ENCODE data around the gene SPTBN1.

Gene SPTBN1

GRCh38 chr2:54566896-54567295 lies 110.8 kb downstream of the SPTBN1 start:
- DNase-seq (ENCODE audit: low spot score) (no peak), ATAC-seq (ENCODE audit: low read depth) (no peak)
- no peaks in the 10 kb centered on the region for H3K9me3 ChIP-seq (ENCODE audit: severe bottlenecking)
- no peak overlapping the region for H3K4me3 ChIP-seq (ENCODE audit: severe bottlenecking)
- H3K27ac ChIP-seq (ENCODE audit: poor library complexity, severe bottlenecking), result peak overlapping the region; percentile 100
- peaks cover 7% of the 10 kb centered on the region; the same call in 1 of the 2 replicates for H3K36me3 ChIP-seq (ENCODE audit: low read depth)
- no peaks in the 10 kb centered on the region for H3K27me3 ChIP-seq (ENCODE audit: insufficient read depth, poor library complexity, severe bottlenecking)
- no peak for TF ChIP-seq CTCF (IDR thresholded peaks at IDR 0.05; ENCODE audit: poor library complexity, severe bottlenecking)
- H3K4me1 ChIP-seq (ENCODE audit: insufficient read depth, poor library complexity, severe bottlenecking), result peaks cover 53% of the 10 kb centered on the region

DNA sequence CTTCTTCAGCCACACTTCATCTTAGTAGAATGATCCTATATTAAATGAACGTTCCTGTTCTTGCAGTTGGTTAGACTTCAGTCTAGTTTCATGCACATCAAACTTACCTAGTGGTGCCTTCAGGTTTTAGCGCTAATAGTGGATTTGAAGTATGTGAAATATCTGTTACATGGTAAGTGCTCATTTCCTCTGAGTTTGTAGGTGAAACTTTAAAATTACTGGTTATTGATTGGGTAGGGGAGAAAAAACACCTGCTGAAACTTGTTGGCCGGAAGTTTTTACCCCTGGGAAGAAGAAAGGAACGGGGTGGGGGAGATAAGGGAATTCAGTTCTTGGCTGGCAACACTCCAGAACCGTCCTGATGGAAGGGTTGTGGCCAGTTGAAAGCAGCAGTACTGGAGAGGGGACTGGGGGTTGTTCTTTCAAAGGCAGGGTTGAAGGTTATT lies 112.8 kb downstream of the SPTBN1 start:
- DNase-seq (ENCODE audit: low spot score) (no peak), ATAC-seq (ENCODE audit: low read depth) (no peak)
- Histone ChIP-seq H3K27me3 (ENCODE audit: insufficient read depth, poor library complexity, severe bottlenecking) (no peaks in the 10 kb centered on the region), H3K4me1 (ENCODE audit: insufficient read depth, poor library complexity, severe bottlenecking) (peaks cover 68% of the 10 kb centered on the region), H3K36me3 (ENCODE audit: low read depth) (peaks cover 7% of the 10 kb centered on the region; the same call in 1 of the 2 replicates), H3K4me3 (ENCODE audit: severe bottlenecking) (no peak overlapping the region), H3K9me3 (ENCODE audit: severe bottlenecking) (no peaks in the 10 kb centered on the region), H3K27ac (ENCODE audit: poor library complexity, severe bottlenecking) (peak overlapping the region; percentile 100)
- no peak for TF ChIP-seq CTCF (IDR thresholded peaks at IDR 0.05; ENCODE audit: poor library complexity, severe bottlenecking)

DNA sequence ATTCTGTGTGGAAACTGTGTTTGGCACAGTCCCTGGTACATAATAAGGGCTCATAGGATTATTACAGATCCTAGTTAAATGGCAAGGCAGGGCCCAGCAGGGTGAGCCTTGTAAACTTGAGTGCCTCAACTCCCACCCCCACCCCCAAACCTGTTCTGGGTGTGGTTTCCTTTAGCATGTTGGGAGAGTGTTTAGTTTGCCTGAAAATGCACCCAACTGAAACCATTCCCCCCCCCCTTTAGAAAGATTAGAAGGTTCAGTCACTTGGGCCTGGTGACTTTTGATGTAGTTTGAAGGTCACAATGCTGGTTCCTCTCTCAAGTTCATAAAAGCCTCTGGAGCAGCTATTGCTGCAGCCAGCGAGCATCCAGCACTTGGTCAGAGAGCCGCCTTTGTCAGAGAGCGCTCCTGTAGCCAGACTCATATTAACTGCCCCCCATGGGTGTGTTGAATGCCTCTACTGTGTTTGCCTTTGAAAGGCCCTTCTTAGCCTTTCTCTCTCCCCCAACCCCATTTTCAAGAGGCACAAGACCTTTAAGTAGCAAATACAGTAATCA lies 113.7 kb downstream of the SPTBN1 start:
- no peaks in the 10 kb centered on the region for H3K9me3 ChIP-seq (ENCODE audit: severe bottlenecking)
- H3K27ac ChIP-seq (ENCODE audit: poor library complexity, severe bottlenecking), result peak overlapping the region; percentile 100
- H3K27me3 ChIP-seq (ENCODE audit: insufficient read depth, poor library complexity, severe bottlenecking), result no peaks in the 10 kb centered on the region
- no peak overlapping the region for H3K4me3 ChIP-seq (ENCODE audit: severe bottlenecking)
- peaks cover 8% of the 10 kb centered on the region; the same call in 1 of the 2 replicates for H3K36me3 ChIP-seq (ENCODE audit: low read depth)
- H3K4me1 ChIP-seq (ENCODE audit: insufficient read depth, poor library complexity, severe bottlenecking), result peaks cover 74% of the 10 kb centered on the region
- ATAC-seq (ENCODE audit: low read depth) (no peak), DNase-seq (ENCODE audit: low spot score) (no peak)
- TF ChIP-seq CTCF (IDR thresholded peaks at IDR 0.05; ENCODE audit: poor library complexity, severe bottlenecking), result no peak

DNA sequence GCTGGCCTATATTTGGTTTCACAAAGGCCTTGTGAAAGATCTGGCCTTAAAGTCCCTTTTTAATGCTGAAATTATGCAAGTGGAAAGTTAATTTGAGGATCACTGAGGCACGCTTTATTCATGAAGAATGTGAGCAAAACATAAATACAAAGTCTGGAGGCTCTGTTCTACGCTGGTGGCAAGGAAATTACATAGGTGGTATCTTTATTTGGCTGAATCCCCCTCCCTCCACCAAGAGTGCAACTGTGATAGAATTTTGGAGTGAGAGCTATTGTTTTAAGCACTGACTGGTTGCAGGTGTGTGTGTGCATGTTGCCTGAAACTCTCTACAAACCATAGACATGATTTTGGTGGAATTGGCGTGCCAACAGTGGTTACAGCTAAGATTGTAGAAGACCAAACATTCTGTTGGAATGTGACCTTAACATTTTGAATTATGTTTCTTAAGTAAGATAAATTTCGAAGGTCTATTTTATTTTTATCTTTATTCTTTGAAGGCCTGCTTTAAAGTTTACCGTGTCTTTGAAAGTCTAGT lies 114.3 kb downstream of the SPTBN1 start:
- Histone ChIP-seq H3K4me1 (ENCODE audit: insufficient read depth, poor library complexity, severe bottlenecking) (peaks cover 77% of the 10 kb centered on the region), H3K9me3 (ENCODE audit: severe bottlenecking) (no peaks in the 10 kb centered on the region), H3K4me3 (ENCODE audit: severe bottlenecking) (no peak overlapping the region), H3K27me3 (ENCODE audit: insufficient read depth, poor library complexity, severe bottlenecking) (no peaks in the 10 kb centered on the region), H3K36me3 (ENCODE audit: low read depth) (peaks cover 11% of the 10 kb centered on the region; the same call in 1 of the 2 replicates), H3K27ac (ENCODE audit: poor library complexity, severe bottlenecking) (peak overlapping the region; percentile 100)
- ATAC-seq (ENCODE audit: low read depth), result no peak
- no peak for TF ChIP-seq CTCF (IDR thresholded peaks at IDR 0.05; ENCODE audit: poor library complexity, severe bottlenecking)
- no peak for DNase-seq (ENCODE audit: low spot score)

Data from RWPE2 (cell line).